Activated CD4-positive, alpha-beta T cell treated with anti-CD3 and anti-CD28 coated beads, Interleukin-2, amount 10 ng/mL, durations not matched to agents 24 days and 14 days (primary cell): ENCODE measurements around the gene TNS1. TPM values are rescaled to one million over a fixed set of nuclear protein-coding genes. Genes with fewer than 3 reads are reported as not detected.

Source experiments
- DNase-seq: peaks from one replicate; pipeline ENCODE4 v3.0.0; 2022
- H3K27ac Mint-ChIP-seq: one replicate; pipeline ENCODE4 v1.8.0; 2022; ENCODE audit warnings: mild to moderate bottlenecking, mixed read lengths
- H3K27me3 Mint-ChIP-seq: one replicate; pipeline ENCODE4 v1.8.0; 2022; ENCODE audit warnings: mixed read lengths
- H3K36me3 Mint-ChIP-seq: one replicate; pipeline ENCODE4 v1.8.0; 2022; ENCODE audit warnings: low read depth, mild to moderate bottlenecking, mixed read lengths
- H3K4me1 Mint-ChIP-seq: one replicate; pipeline ENCODE4 v1.8.0; 2021; ENCODE audit warnings: mixed read lengths
- H3K4me3 Mint-ChIP-seq: one replicate; pipeline ENCODE4 v1.8.0; 2022; ENCODE audit warnings: mild to moderate bottlenecking, moderate library complexity, mixed read lengths
- H3K9me3 Mint-ChIP-seq: one replicate; pipeline ENCODE4 v1.8.0; 2021; ENCODE audit warnings: mixed read lengths
- intact Hi-C: fragments of 100-400 bp; cut with micrococcal nuclease; formaldehyde crosslinking; loops from one replicate; pipeline ENCODE4 v1.15.1; 2023
- total RNA-seq: library from RNA; stranded (reverse); gene quantifications from 2 replicates; pipeline ENCODE4 v1.2.3, GENCODE V29; 2022

The TNS1 gene
- total RNA-seq, 1 donor from 2014 or later: 0.70 TPM

GRCh38 chr2:217953011-217953481 is 49.7 kb downstream of the TNS1 start:
- Mint-ChIP-seq H3K36me3 (no peaks in the 10 kb centered on the region), H3K4me3 (no peak overlapping the region), H3K27me3 (no peaks in the 10 kb centered on the region), H3K9me3 (no peaks in the 10 kb centered on the region), H3K4me1 (no peaks in the 10 kb centered on the region), H3K27ac (no peak overlapping the region)
- intact Hi-C loops: no loop called here
- no peak for DNase-seq

- no peak overlapping the region for H3K4me3 Mint-ChIP-seq
- intact Hi-C loops: no loop called here
- no peaks in the 10 kb centered on the region for H3K27me3 Mint-ChIP-seq
- no peaks in the 10 kb centered on the region for H3K9me3 Mint-ChIP-seq
- DNase-seq: no peak
- no peaks in the 10 kb centered on the region for H3K36me3 Mint-ChIP-seq
- H3K4me1 Mint-ChIP-seq: no peaks in the 10 kb centered on the region
- no peak overlapping the region for H3K27ac Mint-ChIP-seq
These were observed 50.4 kb downstream of the TNS1 start for GRCh38 chr2:217952409-217952808.

GRCh38 chr2:217951521-217952247 is 51.1 kb downstream of the TNS1 start:
- Mint-ChIP-seq H3K27me3 (no peaks in the 10 kb centered on the region), H3K27ac (no peak overlapping the region), H3K9me3 (no peaks in the 10 kb centered on the region), H3K4me3 (no peak overlapping the region), H3K36me3 (no peaks in the 10 kb centered on the region), H3K4me1 (no peaks in the 10 kb centered on the region)
- DNase-seq: no peak
- intact Hi-C loops: no loop called here

GRCh38 chr2:217951091-217951490 is 51.7 kb downstream of the TNS1 start:
- H3K27me3 Mint-ChIP-seq: peaks cover under 1% of the 10 kb centered on the region
- no peaks in the 10 kb centered on the region for H3K9me3 Mint-ChIP-seq
- no peak overlapping the region for H3K27ac Mint-ChIP-seq
- no peak for DNase-seq
- intact Hi-C loops: no loop called here
- H3K4me3 Mint-ChIP-seq: no peak overlapping the region
- H3K36me3 Mint-ChIP-seq: no peaks in the 10 kb centered on the region
- no peaks in the 10 kb centered on the region for H3K4me1 Mint-ChIP-seq

GRCh38 chr2:217950401-217950871 is 52.4 kb downstream of the TNS1 start:
- intact Hi-C loops: no loop called here
- H3K36me3 Mint-ChIP-seq: no peaks in the 10 kb centered on the region
- H3K4me3 Mint-ChIP-seq: no peak overlapping the region
- H3K4me1 Mint-ChIP-seq: no peaks in the 10 kb centered on the region
- H3K27ac Mint-ChIP-seq: no peak overlapping the region
- H3K27me3 Mint-ChIP-seq: peaks cover 4% of the 10 kb centered on the region
- DNase-seq: no peak
- no peaks in the 10 kb centered on the region for H3K9me3 Mint-ChIP-seq

- Mint-ChIP-seq H3K4me3 (no peak overlapping the region), H3K27me3 (peaks cover 9% of the 10 kb centered on the region), H3K36me3 (no peaks in the 10 kb centered on the region), H3K27ac (no peak overlapping the region), H3K4me1 (no peaks in the 10 kb centered on the region), H3K9me3 (no peaks in the 10 kb centered on the region)
- intact Hi-C loops: no loop called here
- DNase-seq: no peak
These were observed 53.3 kb downstream of the TNS1 start for GRCh38 chr2:217949447-217949846.

GRCh38 chr2:217948897-217949296 is 53.9 kb downstream of the TNS1 start:
- Mint-ChIP-seq H3K27ac (peak overlapping the region; percentile 32), H3K4me1 (no peaks in the 10 kb centered on the region), H3K27me3 (peaks cover 9% of the 10 kb centered on the region), H3K4me3 (no peak overlapping the region), H3K36me3 (no peaks in the 10 kb centered on the region), H3K9me3 (no peaks in the 10 kb centered on the region)
- intact Hi-C loops: no loop called here
- DNase-seq: no peak

- Mint-ChIP-seq H3K27ac (no peak overlapping the region), H3K36me3 (no peaks in the 10 kb centered on the region), H3K4me1 (peaks cover 4% of the 10 kb centered on the region), H3K27me3 (peaks cover 13% of the 10 kb centered on the region), H3K4me3 (no peak overlapping the region), H3K9me3 (no peaks in the 10 kb centered on the region)
- DNase-seq: no peak
- intact Hi-C loops: no loop called here
These were observed 54.4 kb downstream of the TNS1 start for GRCh38 chr2:217948351-217948791.

GRCh38 chr2:217947383-217948350 is 55.1 kb downstream of the TNS1 start:
- H3K27ac Mint-ChIP-seq: no peak overlapping the region
- no peak for DNase-seq
- intact Hi-C loops: no loop called here
- H3K9me3 Mint-ChIP-seq: no peaks in the 10 kb centered on the region
- H3K27me3 Mint-ChIP-seq: peaks cover 15% of the 10 kb centered on the region
- H3K4me1 Mint-ChIP-seq: peaks cover 5% of the 10 kb centered on the region
- no peak overlapping the region for H3K4me3 Mint-ChIP-seq
- H3K36me3 Mint-ChIP-seq: no peaks in the 10 kb centered on the region

- DNase-seq: no peak
- intact Hi-C loops: no loop called here
- no peaks in the 10 kb centered on the region for H3K9me3 Mint-ChIP-seq
- peaks cover 5% of the 10 kb centered on the region for H3K4me1 Mint-ChIP-seq
- H3K27ac Mint-ChIP-seq: no peak overlapping the region
- H3K27me3 Mint-ChIP-seq: peaks cover 21% of the 10 kb centered on the region
- H3K4me3 Mint-ChIP-seq: no peak overlapping the region
- no peaks in the 10 kb centered on the region for H3K36me3 Mint-ChIP-seq
These were observed 56.7 kb downstream of the TNS1 start for GRCh38 chr2:217946051-217946450.

GRCh38 chr2:217945530-217945929 is 57.3 kb downstream of the TNS1 start:
- no peak for DNase-seq
- Mint-ChIP-seq H3K27ac (no peak overlapping the region), H3K27me3 (peaks cover 21% of the 10 kb centered on the region), H3K36me3 (no peaks in the 10 kb centered on the region), H3K9me3 (no peaks in the 10 kb centered on the region), H3K4me1 (peaks cover 5% of the 10 kb centered on the region), H3K4me3 (no peak overlapping the region)
- intact Hi-C loops: no loop called here

GRCh38 chr2:217944923-217945322 is 57.9 kb downstream of the TNS1 start:
- no peak overlapping the region for H3K27ac Mint-ChIP-seq
- peaks cover 5% of the 10 kb centered on the region for H3K4me1 Mint-ChIP-seq
- no peaks in the 10 kb centered on the region for H3K36me3 Mint-ChIP-seq
- H3K4me3 Mint-ChIP-seq: no peak overlapping the region
- DNase-seq: no peak
- intact Hi-C loops: no loop called here
- no peaks in the 10 kb centered on the region for H3K9me3 Mint-ChIP-seq
- peaks cover 21% of the 10 kb centered on the region for H3K27me3 Mint-ChIP-seq

GRCh38 chr2:217944366-217944765 is 58.4 kb downstream of the TNS1 start:
- Mint-ChIP-seq H3K4me3 (no peak overlapping the region), H3K27ac (no peak overlapping the region), H3K27me3 (peaks cover 21% of the 10 kb centered on the region), H3K4me1 (peaks cover 5% of the 10 kb centered on the region), H3K9me3 (no peaks in the 10 kb centered on the region), H3K36me3 (no peaks in the 10 kb centered on the region)
- no peak for DNase-seq
- intact Hi-C loops: no loop called here
